Kidney glomerular epithelial cell (primary cell): Measurements from ENCODE around the gene COL17A1.

ENCODE experiments used
- DNase-seq: peaks from one replicate; lab custom pipeline; 2025; lab: John Stamatoyannopoulos, UW

The COL17A1 gene

GRCh38 chr10:103986360-103986759 is 99.3 kb downstream of the COL17A1 start:
- no peak for DNase-seq

GRCh38 chr10:103985726-103986125 is 100.0 kb downstream of the COL17A1 start:
- DNase-seq: no peak

- DNase-seq: no peak
Observed at GRCh38 chr10:103983367-103983911, 102.2 kb downstream of the COL17A1 start.

- no peak for DNase-seq
Observed at GRCh38 chr10:103982639-103983038, 103.0 kb downstream of the COL17A1 start.
